Breast epithelium (tissue), 4 donors: Measurements from ENCODE around the gene GP9. TPM values are rescaled to one million over a fixed set of nuclear protein-coding genes. Genes with fewer than 3 reads are reported as not detected.

Source experiments
- DNase-seq, 2 donors: peaks; one replicate each; pipeline ENCODE4 v3.0.0-alpha.2; 2019; ENCODE audit warnings: low spot score in 2 of 2
- H3K27ac ChIP-seq, 2 donors: fragments of 200-600 bp; sonication (generic) in 1 of 2; one replicate each; pipeline ENCODE4 v1.5.1; 2016 to 2019; ENCODE audit warnings: mild to moderate bottlenecking in 1 of 2
- H3K27me3 ChIP-seq, 2 donors: fragments of 200-600 bp; sonication (generic) in 1 of 2; one replicate each; pipeline versions ENCODE4 v1.5.1 to v1.6.0; 2017 to 2019; ENCODE audit warnings: control low read depth in 1 of 2, mild to moderate bottlenecking in 1 of 2
- H3K36me3 ChIP-seq: fragments of 200-600 bp; one replicate; pipeline ENCODE4 v1.5.1; 2019
- H3K4me1 ChIP-seq, 2 donors: fragments of 200-600 bp; sonication (generic); one replicate each; pipeline ENCODE4 v1.5.1; 2016 to 2019; ENCODE audit warnings: control low read depth in 1 of 2
- H3K4me3 ChIP-seq, 3 donors: fragments of 200-600 bp; sonication (generic); 1 replicate in 2 of 3; 2 replicates in 1 of 3; pipeline ENCODE4 v1.5.1; 2016 to 2019; ENCODE audit warnings: mild to moderate bottlenecking in 3 of 3, moderate library complexity in 2 of 3
- H3K9me3 ChIP-seq, 2 donors: fragments of 200-600 bp; sonication (generic) in 1 of 2; one replicate each; pipeline ENCODE4 v1.5.1; 2016 to 2019; ENCODE audit warnings: control low read depth in 1 of 2
- CTCF ChIP-seq, 3 donors: fragments of 450-650 bp; IDR thresholded peaks; one replicate each; pipeline ENCODE4 v1.5.1; 2016 to 2017; ENCODE audit warnings: antibody characterized with exemption in 3 of 3, mild to moderate bottlenecking in 3 of 3, moderate library complexity in 3 of 3
- POLR2A ChIP-seq: fragments of 450-650 bp; IDR thresholded peaks from one replicate; pipeline ENCODE4 v1.6.1; 2016; ENCODE audit warnings: antibody characterized with exemption, mild to moderate bottlenecking, moderate library complexity
- POLR2AphosphoS5 ChIP-seq, 3 donors: sonication (generic); formaldehyde crosslinking; IDR thresholded peaks; one replicate each; pipeline ENCODE4 v1.6.1; 2017; ENCODE audit warnings: antibody characterized with exemption in 3 of 3
- intact Hi-C: fragments of 100-400 bp; cut with DNase I; formaldehyde crosslinking; loops from one replicate; pipeline ENCODE4 v1.15.1; 2023; ENCODE audit warnings: low total_unique reads
- total RNA-seq, 3 donors: library from RNA; depleted of rRNA; stranded (reverse); fragments of >200 nt; gene quantifications; one replicate each; pipeline ENCODE4 v1.1.0, GENCODE V29; 2016

The GP9 gene
- total RNA-seq, 3 donors from 2014 or later = 0.48 TPM; not detected in 2

- no peaks in the 10 kb centered on the region for H3K36me3 ChIP-seq
- no peak overlapping the region for H3K27ac ChIP-seq
- no peaks in the 10 kb centered on the region for H3K4me1 ChIP-seq
- no peak overlapping the region for H3K4me3 ChIP-seq
- DNase-seq = no peak
- no peaks in the 10 kb centered on the region for H3K9me3 ChIP-seq
- H3K27me3 ChIP-seq = no peaks in the 10 kb centered on the region
- intact Hi-C loops = no loop called here
- TF ChIP-seq POLR2AphosphoS5 (IDR thresholded peaks at IDR 0.05) = no peak
- no peak for TF ChIP-seq POLR2A
- TF ChIP-seq CTCF (IDR thresholded peaks at IDR 0.05) = no peak
Observed at GRCh38 chr3:129061888-129062834, 1.6 kb downstream of the GP9 start.

- intact Hi-C loops = no loop called here
- Histone ChIP-seq H3K4me1 (no peaks in the 10 kb centered on the region), H3K27ac (no peak overlapping the region), H3K4me3 (no peak overlapping the region), H3K27me3 (no peaks in the 10 kb centered on the region), H3K9me3 (no peaks in the 10 kb centered on the region), H3K36me3 (no peaks in the 10 kb centered on the region)
- TF ChIP-seq POLR2A (no peak), POLR2AphosphoS5 (IDR thresholded peaks at IDR 0.05) (no peak), CTCF (IDR thresholded peaks at IDR 0.05) (no peak)
- DNase-seq = no peak
Observed at GRCh38 chr3:129063091-129063640, 2.6 kb downstream of the GP9 start.

- Histone ChIP-seq H3K4me3 (no peak overlapping the region), H3K9me3 (no peaks in the 10 kb centered on the region), H3K27ac (no peak overlapping the region), H3K36me3 (no peaks in the 10 kb centered on the region), H3K4me1 (no peaks in the 10 kb centered on the region), H3K27me3 (no peaks in the 10 kb centered on the region)
- intact Hi-C loops = no loop called here
- DNase-seq = no peak
- TF ChIP-seq CTCF (IDR thresholded peaks at IDR 0.05) = no peak
- no peak for TF ChIP-seq POLR2AphosphoS5 (IDR thresholded peaks at IDR 0.05)
- TF ChIP-seq POLR2A = no peak
Observed at GRCh38 chr3:129063841-129064482, 3.4 kb downstream of the GP9 start.

GRCh38 chr3:129065016-129065719 lies 4.6 kb downstream of the GP9 start:
- intact Hi-C loops = no loop called here
- H3K4me1 ChIP-seq = no peaks in the 10 kb centered on the region
- H3K27me3 ChIP-seq = no peaks in the 10 kb centered on the region
- TF ChIP-seq POLR2A (no peak), POLR2AphosphoS5 (IDR thresholded peaks at IDR 0.05) (no peak), CTCF (IDR thresholded peaks at IDR 0.05) (no peak)
- H3K4me3 ChIP-seq = no peak overlapping the region
- H3K9me3 ChIP-seq = no peaks in the 10 kb centered on the region
- no peaks in the 10 kb centered on the region for H3K36me3 ChIP-seq
- no peak for DNase-seq
- H3K27ac ChIP-seq = no peak overlapping the region
